DND-41 (cell line): Measurements from ENCODE around the gene ZNF526.

ENCODE experiments used
- EZH2 ChIP-seq: IDR thresholded peaks from 3 replicates; pipeline ENCODE4 v1.6.1; 2012; ENCODE audit warnings: borderline replicate concordance, low read depth, mild to moderate bottlenecking, moderate library complexity, low read length, inconsistent platforms; ENCODE audit not compliant: severe bottlenecking
- TF ChIP-seq, protein P1 (sequence below): IDR thresholded peaks from 2 replicates; pipeline ENCODE4 v1.5.1; 2012; ENCODE audit warnings: borderline replicate concordance, low read length, moderate library complexity, mild to moderate bottlenecking; ENCODE audit not compliant: poor library complexity, severe bottlenecking; ENCODE audit errors: extremely low read depth

DNA sequence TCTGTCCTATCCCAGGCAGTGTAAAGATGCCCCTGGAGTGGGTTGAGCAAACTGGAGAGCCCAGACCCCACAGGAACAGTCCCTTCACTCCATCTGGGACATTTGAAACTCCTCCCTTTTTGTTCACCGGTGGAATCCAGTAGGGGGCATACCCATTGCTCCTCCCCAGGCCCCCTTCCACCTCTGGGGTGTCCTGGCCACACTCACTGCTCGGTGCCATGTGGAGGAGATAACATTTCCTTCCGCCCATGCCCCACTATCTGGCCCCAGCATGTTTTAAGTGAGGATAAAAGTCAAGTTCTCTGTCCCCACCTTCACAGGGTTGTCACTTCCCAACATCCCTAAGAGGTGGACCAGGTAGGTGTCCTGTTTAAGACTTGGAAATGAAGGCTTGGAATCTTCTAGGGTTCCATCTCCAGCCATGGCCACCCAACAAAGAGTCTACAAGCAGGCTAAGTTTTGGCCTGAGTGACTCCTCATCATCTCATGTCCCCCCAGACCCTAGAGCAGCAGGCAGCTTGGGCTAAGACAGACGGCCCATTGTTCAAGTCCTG, 9.3 kb downstream of the ZNF526 start:
- TF ChIP-seq, protein P1, sequence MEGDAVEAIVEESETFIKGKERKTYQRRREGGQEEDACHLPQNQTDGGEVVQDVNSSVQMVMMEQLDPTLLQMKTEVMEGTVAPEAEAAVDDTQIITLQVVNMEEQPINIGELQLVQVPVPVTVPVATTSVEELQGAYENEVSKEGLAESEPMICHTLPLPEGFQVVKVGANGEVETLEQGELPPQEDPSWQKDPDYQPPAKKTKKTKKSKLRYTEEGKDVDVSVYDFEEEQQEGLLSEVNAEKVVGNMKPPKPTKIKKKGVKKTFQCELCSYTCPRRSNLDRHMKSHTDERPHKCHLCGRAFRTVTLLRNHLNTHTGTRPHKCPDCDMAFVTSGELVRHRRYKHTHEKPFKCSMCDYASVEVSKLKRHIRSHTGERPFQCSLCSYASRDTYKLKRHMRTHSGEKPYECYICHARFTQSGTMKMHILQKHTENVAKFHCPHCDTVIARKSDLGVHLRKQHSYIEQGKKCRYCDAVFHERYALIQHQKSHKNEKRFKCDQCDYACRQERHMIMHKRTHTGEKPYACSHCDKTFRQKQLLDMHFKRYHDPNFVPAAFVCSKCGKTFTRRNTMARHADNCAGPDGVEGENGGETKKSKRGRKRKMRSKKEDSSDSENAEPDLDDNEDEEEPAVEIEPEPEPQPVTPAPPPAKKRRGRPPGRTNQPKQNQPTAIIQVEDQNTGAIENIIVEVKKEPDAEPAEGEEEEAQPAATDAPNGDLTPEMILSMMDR = peak; percentile 23
- TF ChIP-seq EZH2 = no peak
